Activated CD8-positive, alpha-beta memory T cell treated with anti-CD3 and anti-CD28 coated beads for 4 hours (primary cell): ENCODE data around the gene OR51F1.
"Not testable (repeated sequence)": the region's sequence is repeated elsewhere in the genome, so short reads cannot be mapped to it uniquely, and the experiment has no call there.

ENCODE experiments used
- DNase-seq, 2 donors: peaks; one replicate each; pipeline ENCODE4 v3.0.0-alpha.2; 2020; ENCODE audit warnings: low read depth in 2 of 2

Gene OR51F1, protein sequence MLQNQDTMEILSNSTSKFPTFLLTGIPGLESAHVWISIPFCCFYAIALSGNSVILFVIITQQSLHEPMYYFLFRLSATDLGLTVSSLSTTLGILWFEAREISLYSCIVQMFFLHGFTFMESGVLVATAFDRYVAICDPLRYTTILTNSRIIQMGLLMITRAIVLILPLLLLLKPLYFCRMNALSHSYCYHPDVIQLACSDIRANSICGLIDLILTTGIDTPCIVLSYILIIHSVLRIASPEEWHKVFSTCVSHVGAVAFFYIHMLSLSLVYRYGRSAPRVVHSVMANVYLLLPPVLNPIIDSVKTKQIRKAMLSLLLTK

DNA sequence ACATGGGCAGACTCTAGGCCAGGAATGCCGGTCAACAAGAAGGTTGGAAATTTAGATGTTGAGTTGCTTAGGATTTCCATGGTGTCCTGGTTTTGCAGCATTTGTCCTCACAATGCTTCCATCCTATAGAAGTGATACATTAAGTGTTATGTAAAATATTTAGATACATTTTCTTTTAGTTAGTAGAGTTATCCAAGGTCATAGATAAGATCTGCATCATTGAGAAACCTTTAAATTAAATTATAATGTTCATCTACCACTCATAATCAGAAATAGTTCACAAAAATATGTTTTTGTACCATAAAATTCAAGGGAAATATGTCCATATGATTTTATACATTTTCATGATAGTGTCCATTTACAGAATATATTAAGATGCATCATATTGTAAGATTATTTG, at the start of gene OR51F1:
TSS of gene OR51F1 (minus strand) at position 101 of the 400 bp plus-strand sequence. CDS start at position 101, 0 bp downstream.
- DNase-seq, result no peak

DNA sequence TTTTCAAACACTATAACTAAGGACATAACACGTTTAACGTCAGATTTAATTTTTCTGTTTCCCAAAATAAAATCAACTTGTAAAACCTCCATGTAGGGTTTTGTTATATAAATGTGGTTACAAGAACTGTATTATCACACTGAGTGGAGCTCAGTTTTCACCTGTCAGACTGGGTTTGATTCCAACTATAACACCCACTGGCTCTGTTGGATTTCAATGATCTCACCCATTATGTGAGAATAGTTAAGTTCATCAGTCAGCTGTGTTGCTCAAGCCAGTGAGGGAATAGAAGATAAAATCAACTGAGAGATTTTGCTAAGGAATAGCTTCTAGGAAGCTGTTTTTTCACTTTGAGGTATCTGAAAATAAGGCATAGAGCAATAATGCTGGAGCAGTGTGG, 39.5 kb upstream of the OR51F1 start:
- no peak for DNase-seq

DNA sequence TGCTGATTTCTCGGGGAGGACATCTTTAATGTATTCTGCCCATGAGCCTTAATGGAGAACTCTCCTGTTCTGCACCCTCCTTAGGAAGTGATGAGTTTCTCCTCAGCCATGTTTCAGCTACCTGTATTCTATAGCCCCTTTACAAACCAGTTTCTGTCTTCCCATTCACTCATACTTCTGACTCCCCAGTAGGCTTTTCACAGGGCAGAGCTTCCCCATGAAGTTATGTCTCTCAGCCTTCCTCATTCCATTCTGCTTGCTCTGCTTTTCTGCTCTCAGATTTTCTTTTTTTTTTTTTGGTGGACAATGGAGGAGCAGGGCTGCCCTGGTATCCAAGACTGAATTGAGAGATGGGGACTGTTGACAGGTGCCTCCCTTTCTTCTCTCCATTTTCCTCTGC, 38.7 kb upstream of the OR51F1 start:
- no peak for DNase-seq

DNA sequence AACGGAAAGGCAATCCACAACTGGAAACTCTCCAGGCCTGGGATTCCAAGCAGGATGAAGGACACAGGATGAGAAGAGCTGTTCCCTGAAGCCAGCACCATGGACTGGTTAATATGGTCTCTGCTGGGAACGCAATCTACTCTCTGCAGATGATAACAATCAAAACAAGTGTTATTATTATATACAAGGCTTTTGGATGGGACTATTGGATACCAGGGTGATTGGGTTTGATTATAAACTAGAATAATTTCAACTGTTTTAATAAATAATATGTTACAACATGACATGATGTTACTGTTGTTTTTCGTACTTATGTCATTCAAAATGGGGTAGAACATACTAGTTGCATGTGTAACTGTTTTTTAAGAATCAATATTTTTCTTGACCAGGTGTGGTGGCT, 34.5 kb upstream of the OR51F1 start, which contains the start of gene OR52R1:
TSS of gene OR52R1 (minus strand) at position 101 of the 400 bp plus-strand sequence. CDS start at position 101, 0 bp downstream.
- DNase-seq, result no peak

DNA sequence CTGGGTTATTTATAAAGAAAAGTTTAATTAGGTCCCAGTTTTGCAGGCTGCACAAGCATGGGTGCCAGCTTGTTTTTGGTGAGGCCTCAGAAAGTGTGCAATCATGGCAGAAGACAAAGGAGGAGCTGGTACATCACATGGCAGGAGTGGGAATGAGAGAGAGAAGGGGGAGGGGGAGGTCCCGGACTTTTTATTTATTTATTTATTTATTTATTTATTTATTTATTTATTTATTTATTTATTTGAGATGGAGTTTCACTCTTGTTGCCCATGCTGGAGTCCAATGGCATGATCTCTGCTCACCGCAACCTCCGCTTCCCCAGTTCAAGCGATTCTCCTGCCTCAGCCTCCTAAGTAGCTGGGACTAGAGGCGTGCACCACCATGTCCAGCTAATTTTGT, 31.6 kb upstream of the OR51F1 start:
- DNase-seq, result not testable (repeated sequence)

DNA sequence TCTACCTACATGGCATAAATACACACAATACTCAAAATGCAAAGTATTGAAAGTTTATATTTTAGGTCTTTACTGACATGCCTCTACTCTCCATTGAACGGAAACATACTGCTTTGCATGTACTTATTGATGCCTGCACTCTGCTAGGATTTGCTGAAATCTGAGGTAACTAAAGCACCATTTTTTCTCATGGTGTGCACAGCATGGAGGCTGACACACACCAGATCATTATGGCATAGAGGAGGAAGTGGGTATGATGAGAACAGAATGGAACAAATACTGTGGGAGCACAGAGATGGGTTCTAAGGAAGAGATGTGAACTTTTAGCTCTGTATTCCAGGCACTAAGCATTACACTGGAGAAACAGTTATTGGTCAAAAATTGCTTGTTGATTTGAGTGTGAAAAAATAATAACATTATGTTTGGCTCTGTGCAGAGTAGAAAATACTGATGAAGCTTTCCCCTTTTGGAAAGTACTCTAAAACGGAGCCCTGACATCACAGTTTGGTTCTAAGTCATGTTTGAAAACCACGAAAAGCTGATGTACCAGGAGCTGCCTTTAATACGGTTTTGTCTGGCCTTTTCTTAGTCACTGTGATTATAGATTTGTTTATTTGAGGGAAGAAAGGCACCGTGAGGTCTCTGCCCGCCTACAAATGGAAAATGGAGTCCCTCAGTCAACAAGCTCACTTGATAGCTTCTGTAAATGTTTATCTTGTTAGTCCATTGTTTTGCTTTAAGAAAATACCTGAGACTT, 28.9 kb upstream of the OR51F1 start:
- no peak for DNase-seq

DNA sequence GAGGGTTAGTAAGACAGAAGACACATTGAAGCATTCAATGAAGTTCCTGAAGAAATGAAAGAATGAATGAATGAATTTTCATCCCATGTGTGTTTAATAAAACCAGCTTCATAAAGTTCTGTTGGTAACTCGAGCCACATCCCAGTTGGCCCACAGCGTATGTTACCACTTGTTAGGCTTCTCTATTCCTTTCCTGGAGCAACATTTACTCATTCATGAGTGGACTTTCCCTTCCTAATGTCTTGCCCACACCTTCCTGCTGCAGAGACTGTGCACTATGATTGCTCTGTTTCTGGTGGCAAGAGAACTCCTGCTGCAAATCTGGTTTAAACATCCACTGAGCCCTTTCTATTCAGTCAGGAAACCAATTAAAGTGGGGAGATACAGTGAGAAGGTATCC, 27.5 kb upstream of the OR51F1 start:
- no peak for DNase-seq

DNA sequence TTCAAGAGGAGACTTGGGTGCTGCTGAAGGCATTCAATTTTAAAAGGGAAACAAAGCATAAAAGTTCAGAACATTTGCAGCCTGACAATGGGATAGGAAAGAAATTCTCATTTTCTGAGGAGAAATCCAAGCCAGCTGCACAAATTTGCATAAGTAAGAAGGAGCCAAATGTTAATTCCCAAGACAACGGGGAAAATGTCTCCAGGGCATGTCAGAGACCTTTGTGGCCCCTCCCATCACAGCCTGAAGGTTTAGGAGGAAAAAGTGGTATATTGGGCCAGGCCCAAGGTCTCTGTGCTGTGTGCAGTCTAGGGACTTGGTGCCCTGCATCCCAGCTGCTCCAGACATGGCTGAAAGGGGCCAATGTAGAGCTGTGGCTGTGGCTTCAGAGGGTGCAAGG, 12.7 kb upstream of the OR51F1 start:
- no peak for DNase-seq

DNA sequence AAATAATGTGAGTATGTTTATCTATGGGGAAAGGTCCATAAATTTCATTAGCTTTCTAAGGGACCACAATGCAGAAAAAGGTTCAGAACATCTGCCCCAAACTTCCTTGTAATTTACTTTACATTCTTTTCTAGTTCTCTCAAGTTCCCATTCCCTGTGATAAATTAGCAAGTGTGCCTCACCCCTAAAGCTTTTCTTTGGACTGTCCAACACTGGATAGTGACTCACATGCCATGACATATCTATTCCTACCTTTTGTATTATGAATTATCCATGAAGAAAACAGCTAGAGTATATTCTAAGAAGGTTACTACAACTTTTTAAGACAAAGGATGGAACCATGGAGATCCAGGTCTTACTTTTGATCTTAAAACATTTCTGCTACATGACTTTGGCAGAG, 1.6 kb downstream of the OR51F1 start:
- no peak for DNase-seq

DNA sequence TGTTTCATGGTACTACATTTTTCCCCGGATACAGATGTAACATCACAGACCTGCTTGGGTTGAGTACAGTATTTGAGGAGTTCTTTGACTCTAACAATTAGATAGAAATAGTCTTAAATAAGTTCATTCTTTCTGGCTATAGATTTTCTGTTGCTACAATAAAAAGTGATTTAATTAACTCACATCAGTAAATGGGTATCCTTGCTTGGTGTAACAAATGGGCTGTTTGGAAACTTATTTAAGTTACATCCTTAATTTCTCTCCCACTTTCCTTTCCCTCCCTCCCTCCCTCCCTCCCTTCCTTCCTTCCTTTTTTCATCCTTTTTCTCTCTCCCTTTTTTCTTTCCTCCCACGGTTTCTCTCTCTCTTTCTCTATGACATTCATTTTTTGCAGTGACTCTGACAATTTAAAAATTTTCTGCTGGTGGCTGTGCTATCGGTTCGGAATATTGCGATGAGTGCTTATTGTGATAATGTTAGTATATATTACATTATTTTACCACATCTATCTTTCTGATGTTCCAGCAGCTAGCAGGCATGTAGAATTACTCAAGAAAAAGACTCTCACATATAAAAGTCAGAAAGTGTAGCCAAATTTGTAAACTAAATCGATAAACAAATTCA, 3.2 kb downstream of the OR51F1 start:
- no peak for DNase-seq

DNA sequence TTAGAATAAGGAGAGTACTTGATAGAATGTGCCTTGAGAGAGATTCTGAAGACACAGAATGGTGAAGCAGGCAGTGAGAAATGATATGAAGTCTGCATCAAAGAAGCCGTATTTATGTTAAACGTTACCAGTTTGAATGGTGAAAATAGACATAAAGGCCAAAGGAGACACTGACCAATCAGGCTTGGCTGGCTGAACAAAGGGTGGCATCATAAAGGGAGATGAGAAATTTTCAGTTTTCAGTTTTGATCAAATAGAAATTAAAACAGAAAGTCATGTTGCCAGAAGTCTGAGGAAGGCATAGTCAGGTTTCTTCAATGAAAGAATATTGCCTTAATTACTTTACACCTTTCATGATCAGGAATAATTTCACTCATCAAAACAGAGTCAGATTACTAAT, 6.6 kb downstream of the OR51F1 start:
- DNase-seq, result no peak

DNA sequence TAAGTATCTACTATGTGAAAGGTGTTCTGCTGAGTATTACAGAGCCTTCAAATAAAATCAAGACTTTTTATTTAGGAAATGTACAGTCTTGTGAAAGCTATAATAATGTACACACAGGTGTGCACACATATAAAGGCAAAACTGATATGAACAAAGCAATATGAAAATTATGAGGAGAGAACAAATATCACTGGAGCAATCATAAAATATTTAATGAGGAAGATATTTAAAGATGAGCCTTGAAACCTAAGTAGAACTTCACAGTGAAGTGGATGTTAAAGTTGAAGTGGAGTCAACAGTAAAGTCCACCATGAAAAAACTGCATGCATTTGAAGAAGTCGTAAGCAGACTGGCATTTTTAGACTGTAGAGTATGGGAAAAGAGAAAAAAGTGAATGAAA, 18.5 kb downstream of the OR51F1 start:
- DNase-seq, result no peak

DNA sequence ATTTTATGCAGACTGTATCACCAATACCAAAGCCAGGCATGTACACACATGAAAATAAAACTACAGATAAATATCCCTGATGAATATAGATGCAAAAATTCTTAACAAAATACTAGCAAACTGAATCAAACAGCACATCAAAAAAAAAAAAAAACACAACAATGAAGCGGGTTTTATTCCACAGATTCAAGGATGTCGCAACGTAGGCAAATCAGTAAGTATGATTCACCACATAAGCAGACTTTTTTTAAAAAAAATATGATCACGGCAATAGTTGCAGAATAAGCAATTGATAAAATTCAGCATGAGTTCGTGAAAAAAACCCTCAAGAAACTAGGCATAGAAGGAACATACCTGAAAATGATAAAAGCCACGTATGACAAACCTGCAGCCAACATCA, 21.3 kb downstream of the OR51F1 start:
- no peak for DNase-seq

DNA sequence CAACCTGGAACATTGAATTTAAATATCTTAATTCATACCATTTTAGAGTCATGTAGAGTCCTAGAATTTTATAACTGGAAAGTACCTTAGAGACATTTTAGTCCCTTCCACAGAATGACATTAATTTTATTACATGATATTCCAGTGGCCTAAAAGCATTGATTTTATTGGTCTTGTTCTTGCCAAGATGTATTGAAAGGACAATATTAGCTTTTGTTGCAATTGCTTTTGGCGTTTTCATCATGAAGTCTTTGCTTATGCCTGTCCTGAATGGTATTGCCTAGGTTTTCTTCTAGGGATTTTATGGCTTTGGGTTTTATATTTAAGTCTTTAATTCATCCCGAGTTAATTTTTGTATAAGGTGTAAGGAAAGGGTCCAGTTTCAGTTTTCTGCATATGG, 29.0 kb downstream of the OR51F1 start:
- no peak for DNase-seq

DNA sequence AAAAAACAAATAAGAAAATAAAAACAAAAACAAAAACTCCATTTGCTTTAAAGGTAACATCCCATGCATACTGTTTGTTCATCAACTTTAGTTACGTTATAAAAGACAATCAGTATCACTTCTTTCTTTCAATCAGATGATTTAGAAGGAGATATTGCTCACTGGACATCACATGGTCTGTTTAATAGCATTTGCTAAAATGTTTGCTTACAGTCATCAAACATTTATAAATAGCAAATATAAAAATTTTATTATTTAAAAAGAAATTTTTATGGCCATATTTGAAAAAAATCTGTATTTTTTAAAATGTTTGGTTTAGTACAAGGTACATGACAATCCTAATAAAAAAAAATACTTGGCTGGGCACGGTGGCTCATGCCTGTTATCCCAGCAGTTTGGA, 42.6 kb downstream of the OR51F1 start:
- no peak for DNase-seq

DNA sequence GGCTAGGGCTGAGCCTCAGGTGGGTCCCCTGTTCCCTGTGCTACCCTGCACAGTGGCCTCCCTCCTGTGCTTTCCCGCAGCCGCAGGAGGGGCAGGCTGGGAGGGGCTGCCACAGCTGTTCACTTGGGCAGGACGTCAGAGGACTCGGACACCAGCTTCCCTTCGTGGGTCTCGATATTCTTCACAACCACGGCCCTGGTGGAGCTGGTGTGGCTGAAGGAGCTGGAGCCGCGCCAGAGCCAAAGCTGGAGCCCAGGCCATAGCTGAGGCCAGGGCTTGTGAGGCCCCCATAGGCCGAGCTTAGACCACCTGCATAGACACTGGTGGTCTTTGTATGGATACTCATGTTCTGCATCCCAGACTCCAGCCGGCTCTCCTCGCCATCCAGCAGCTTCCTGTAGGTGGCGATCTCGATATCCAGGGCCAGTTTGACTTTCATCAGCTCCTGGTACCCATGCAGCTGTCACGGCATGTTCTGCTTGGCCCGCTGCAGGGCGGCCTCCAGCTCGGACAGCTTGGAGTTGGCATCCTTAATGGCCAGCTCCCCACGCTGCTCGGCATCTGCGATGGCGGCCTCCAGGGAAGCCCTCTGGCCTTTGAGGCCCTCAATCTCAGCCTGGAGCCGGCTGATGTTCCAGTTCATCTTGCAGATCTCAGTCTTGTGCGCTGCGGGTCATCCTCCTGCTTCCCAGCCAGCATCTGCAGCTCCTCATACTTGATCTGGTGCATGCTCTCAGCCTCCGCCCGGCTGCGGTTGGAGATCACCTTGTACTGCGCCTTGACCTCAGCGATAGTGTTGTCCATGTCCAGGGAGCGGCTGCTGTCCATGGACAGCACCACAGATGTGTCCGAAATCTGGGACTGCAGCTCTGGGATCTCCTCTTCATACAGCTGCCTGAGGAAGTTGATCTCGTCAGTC, 46.9 kb downstream of the OR51F1 start:
- not testable (repeated sequence) for DNase-seq
